WTC11 (cell line): ENCODE results near the gene BORCS6. TPM values are rescaled to one million over a fixed set of nuclear protein-coding genes. Genes with fewer than 3 reads are reported as not detected.

Source experiments
- ATAC-seq: fragments of 200-7000 bp; cut with Tn5 transposase; 2 replicates; pipeline ENCODE4 v1.10.0; 2021; ENCODE audit warnings: mild to moderate bottlenecking, moderate library complexity
- CTCF ChIA-PET: fragments of 300-600 bp; sonication (Branson Sonifier 250); formaldehyde crosslinking; loops from one replicate; lab custom pipeline; 2021; ENCODE audit warnings: antibody characterized with exemption; lab: Charles Lee
- POLR2A ChIA-PET: fragments of 350-600 bp; sonication (Branson Sonifier 250); formaldehyde crosslinking; loops from one replicate; lab custom pipeline; 2021; ENCODE audit warnings: antibody characterized with exemption; lab: Charles Lee
- DNase-seq: peaks from one replicate; pipeline ENCODE4 v3.0.0; 2021; ENCODE audit warnings: low spot score
- H3K27ac Mint-ChIP-seq: 2 replicates; pipeline ENCODE4 v1.8.0; 2021; ENCODE audit warnings: mixed read lengths
- H3K27me3 Mint-ChIP-seq: 2 replicates; pipeline ENCODE4 v1.8.0; 2021; ENCODE audit warnings: low read depth, mild to moderate bottlenecking, moderate library complexity, mixed read lengths
- H3K36me3 Mint-ChIP-seq: 2 replicates; pipeline ENCODE4 v1.8.0; 2021; ENCODE audit warnings: mixed read lengths
- H3K4me1 Mint-ChIP-seq: 2 replicates; pipeline ENCODE4 v1.8.0; 2022; ENCODE audit warnings: mixed read lengths
- H3K4me3 Mint-ChIP-seq: 2 replicates; pipeline ENCODE4 v1.8.0; 2021; ENCODE audit warnings: mild to moderate bottlenecking, moderate library complexity, mixed read lengths
- H3K9me3 Mint-ChIP-seq: 2 replicates; pipeline ENCODE4 v1.8.0; 2021; ENCODE audit warnings: mixed read lengths
- CBFB ChIP-seq: sonication (generic); formaldehyde crosslinking; IDR thresholded peaks from 2 replicates; pipeline ENCODE4 v1.8.1; 2022; ENCODE audit warnings: mild to moderate bottlenecking, low read depth, missing genetic modification reagents
- CREB1 ChIP-seq: sonication (generic); formaldehyde crosslinking; IDR thresholded peaks from 2 replicates; pipeline ENCODE4 v1.8.0; 2023; ENCODE audit warnings: mild to moderate bottlenecking, missing genetic modification reagents
- EMX1 ChIP-seq: fragments of 250-450 bp; sonication (Bioruptor Pico); IDR thresholded peaks from 2 replicates; pipeline ENCODE4 v1.8.0; 2021; ENCODE audit warnings: mild to moderate bottlenecking
- GRHL2 ChIP-seq: fragments of 250-450 bp; sonication (Bioruptor Pico); IDR thresholded peaks from 2 replicates; pipeline ENCODE4 v1.8.0; 2022; ENCODE audit warnings: mild to moderate bottlenecking, moderate library complexity; ENCODE audit not compliant: insufficient replicate concordance, severe bottlenecking
- HMGA2 ChIP-seq: fragments of 250-450 bp; sonication (Bioruptor Pico); IDR thresholded peaks from 2 replicates; pipeline ENCODE4 v1.4.0; 2021; ENCODE audit warnings: mild to moderate bottlenecking, moderate library complexity
- IRF2 ChIP-seq: sonication (generic); formaldehyde crosslinking; IDR thresholded peaks from 2 replicates; pipeline ENCODE4 v1.8.0; 2022; ENCODE audit warnings: low read depth, missing genetic modification reagents, borderline replicate concordance
- JUN ChIP-seq: sonication (generic); formaldehyde crosslinking; IDR thresholded peaks from 2 replicates; pipeline ENCODE4 v1.8.0; 2023; ENCODE audit warnings: mild to moderate bottlenecking, missing genetic modification reagents
- MYBL2 ChIP-seq: sonication (generic); formaldehyde crosslinking; IDR thresholded peaks from 2 replicates; pipeline ENCODE4 v1.8.1; 2023; ENCODE audit warnings: mild to moderate bottlenecking, moderate library complexity, missing genetic modification reagents
- NFATC4 ChIP-seq: fragments of 250-450 bp; sonication (Bioruptor Pico); IDR thresholded peaks from 2 replicates; pipeline ENCODE4 v1.9.0; 2021; ENCODE audit warnings: mild to moderate bottlenecking
- NFE2L1 ChIP-seq: sonication (generic); formaldehyde crosslinking; IDR thresholded peaks from 2 replicates; pipeline ENCODE4 v1.8.1; 2023; ENCODE audit warnings: missing genetic modification reagents
- NFYB ChIP-seq: sonication (generic); formaldehyde crosslinking; conservative IDR thresholded peaks from 2 replicates; pipeline ENCODE4 v1.8.0; 2022; ENCODE audit warnings: low read depth, missing genetic modification reagents
- RORB ChIP-seq: fragments of 250-450 bp; sonication (Bioruptor Pico); IDR thresholded peaks from 2 replicates; pipeline ENCODE4 v1.9.0; 2021; ENCODE audit warnings: mild to moderate bottlenecking
- SMAD4 ChIP-seq: sonication (generic); formaldehyde crosslinking; IDR thresholded peaks from 2 replicates; pipeline ENCODE4 v1.8.0; 2022; ENCODE audit warnings: mild to moderate bottlenecking, missing genetic modification reagents
- TCF7 ChIP-seq: sonication (generic); formaldehyde crosslinking; IDR thresholded peaks from 2 replicates; pipeline ENCODE4 v1.8.0; 2022; ENCODE audit warnings: mild to moderate bottlenecking, low read depth, missing genetic modification reagents, moderate library complexity
- TEAD4 ChIP-seq: sonication (generic); formaldehyde crosslinking; IDR thresholded peaks from 2 replicates; pipeline ENCODE4 v1.8.0; 2022; ENCODE audit warnings: mild to moderate bottlenecking, missing genetic modification reagents
- ZNF138 ChIP-seq: sonication (generic); formaldehyde crosslinking; conservative IDR thresholded peaks from 2 replicates; pipeline ENCODE4 v1.8.1; 2022; ENCODE audit warnings: mild to moderate bottlenecking, moderate library complexity, missing genetic modification reagents
- ZNF232 ChIP-seq: sonication (generic); formaldehyde crosslinking; IDR thresholded peaks from 2 replicates; pipeline ENCODE4 v1.8.0; 2022; ENCODE audit warnings: mild to moderate bottlenecking, missing genetic modification reagents
- ZNF263 ChIP-seq: sonication (generic); formaldehyde crosslinking; IDR thresholded peaks from 2 replicates; pipeline ENCODE4 v1.8.1; 2022; ENCODE audit warnings: low read depth, mild to moderate bottlenecking, moderate library complexity, missing genetic modification reagents
- ZNF671 ChIP-seq: fragments of 250-450 bp; sonication (Bioruptor Pico); IDR thresholded peaks from 2 replicates; pipeline ENCODE4 v1.8.0; 2021; ENCODE audit warnings: mild to moderate bottlenecking
- total RNA-seq: library from RNA; stranded (reverse); gene quantifications from 3 replicates; pipeline ENCODE4 v1.2.3, GENCODE V29; 2021
- TF ChIP-seq, protein P1 (sequence below): fragments of 250-450 bp; sonication (Bioruptor Pico); IDR thresholded peaks from 2 replicates; pipeline ENCODE4 v2.1.2; 2022; ENCODE audit warnings: mild to moderate bottlenecking, moderate library complexity
- TF ChIP-seq, protein P2 (sequence below): fragments of 250-450 bp; sonication (Bioruptor Pico); IDR thresholded peaks from 2 replicates; pipeline ENCODE4 v1.9.0; 2021; ENCODE audit warnings: mild to moderate bottlenecking
- TF ChIP-seq, protein P3 (sequence below): sonication (generic); formaldehyde crosslinking; IDR thresholded peaks from 2 replicates; pipeline ENCODE4 v1.8.0; 2022; ENCODE audit warnings: mild to moderate bottlenecking, missing genetic modification reagents
- TF ChIP-seq, protein P4 (sequence below): sonication (generic); formaldehyde crosslinking; IDR thresholded peaks from 2 replicates; pipeline ENCODE4 v1.8.0; 2022; ENCODE audit warnings: missing genetic modification reagents
- TF ChIP-seq, protein P5 (sequence below): sonication (generic); formaldehyde crosslinking; IDR thresholded peaks from 2 replicates; pipeline ENCODE4 v1.8.1; 2023; ENCODE audit warnings: mild to moderate bottlenecking, missing genetic modification reagents
- TF ChIP-seq, protein P6 (sequence below): sonication (generic); formaldehyde crosslinking; conservative IDR thresholded peaks from 2 replicates; pipeline ENCODE4 v1.8.1; 2022; ENCODE audit warnings: mild to moderate bottlenecking, missing genetic modification reagents
- TF ChIP-seq, protein P7 (sequence below): fragments of 200-600 bp; IDR thresholded peaks from 2 replicates; pipeline ENCODE4 v1.8.0; 2022; ENCODE audit warnings: antibody characterized with exemption

BORCS6 gene
- total RNA-seq, 1 experiment from 2014 or later = 5.6 TPM

DNA sequence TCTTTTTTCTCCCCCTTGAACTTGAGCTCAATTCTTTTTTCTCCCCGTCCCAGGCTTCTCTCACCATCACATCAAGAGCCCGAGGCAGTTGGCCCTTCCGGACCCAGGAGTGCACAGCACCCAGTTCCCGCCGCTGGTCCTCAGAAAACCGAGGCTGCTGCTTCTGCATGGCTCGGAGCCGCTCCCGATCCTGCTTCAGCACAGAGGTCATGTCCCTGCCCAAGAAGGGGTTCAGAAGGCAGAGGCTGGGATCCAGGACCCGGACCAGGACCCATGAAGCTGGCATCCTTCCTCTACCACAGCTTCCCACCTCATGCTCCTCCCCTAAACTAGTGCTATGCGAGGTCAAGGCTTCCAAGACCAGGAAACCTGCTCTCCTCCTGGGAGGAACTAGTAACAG, 48.2 kb downstream of the BORCS6 start:
- TF ChIP-seq NFYB (no peak), CREB1 (CRISPR knock-in tag) (no peak), JUN (no peak), ZNF671 (CRISPR knock-in tag) (no peak), HMGA2 (CRISPR knock-in tag) (no peak), SMAD4 (CRISPR knock-in tag) (no peak), TEAD4 (CRISPR knock-in tag) (no peak), ZNF232 (no peak), TCF7 (CRISPR knock-in tag) (no peak), ZNF138 (CRISPR knock-in tag) (no peak), EMX1 (CRISPR knock-in tag) (no peak), NFATC4 (CRISPR knock-in tag) (no peak)
- TF ChIP-seq, protein P1, sequence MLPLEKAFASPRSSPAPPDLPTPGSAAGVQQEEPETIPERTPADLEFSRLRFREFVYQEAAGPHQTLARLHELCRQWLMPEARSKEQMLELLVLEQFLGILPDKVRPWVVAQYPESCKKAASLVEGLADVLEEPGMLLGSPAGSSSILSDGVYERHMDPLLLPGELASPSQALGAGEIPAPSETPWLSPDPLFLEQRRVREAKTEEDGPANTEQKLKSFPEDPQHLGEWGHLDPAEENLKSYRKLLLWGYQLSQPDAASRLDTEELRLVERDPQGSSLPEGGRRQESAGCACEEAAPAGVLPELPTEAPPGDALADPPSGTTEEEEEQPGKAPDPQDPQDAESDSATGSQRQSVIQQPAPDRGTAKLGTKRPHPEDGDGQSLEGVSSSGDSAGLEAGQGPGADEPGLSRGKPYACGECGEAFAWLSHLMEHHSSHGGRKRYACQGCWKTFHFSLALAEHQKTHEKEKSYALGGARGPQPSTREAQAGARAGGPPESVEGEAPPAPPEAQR (CRISPR knock-in tag) = no peak
- TF ChIP-seq, protein P2, sequence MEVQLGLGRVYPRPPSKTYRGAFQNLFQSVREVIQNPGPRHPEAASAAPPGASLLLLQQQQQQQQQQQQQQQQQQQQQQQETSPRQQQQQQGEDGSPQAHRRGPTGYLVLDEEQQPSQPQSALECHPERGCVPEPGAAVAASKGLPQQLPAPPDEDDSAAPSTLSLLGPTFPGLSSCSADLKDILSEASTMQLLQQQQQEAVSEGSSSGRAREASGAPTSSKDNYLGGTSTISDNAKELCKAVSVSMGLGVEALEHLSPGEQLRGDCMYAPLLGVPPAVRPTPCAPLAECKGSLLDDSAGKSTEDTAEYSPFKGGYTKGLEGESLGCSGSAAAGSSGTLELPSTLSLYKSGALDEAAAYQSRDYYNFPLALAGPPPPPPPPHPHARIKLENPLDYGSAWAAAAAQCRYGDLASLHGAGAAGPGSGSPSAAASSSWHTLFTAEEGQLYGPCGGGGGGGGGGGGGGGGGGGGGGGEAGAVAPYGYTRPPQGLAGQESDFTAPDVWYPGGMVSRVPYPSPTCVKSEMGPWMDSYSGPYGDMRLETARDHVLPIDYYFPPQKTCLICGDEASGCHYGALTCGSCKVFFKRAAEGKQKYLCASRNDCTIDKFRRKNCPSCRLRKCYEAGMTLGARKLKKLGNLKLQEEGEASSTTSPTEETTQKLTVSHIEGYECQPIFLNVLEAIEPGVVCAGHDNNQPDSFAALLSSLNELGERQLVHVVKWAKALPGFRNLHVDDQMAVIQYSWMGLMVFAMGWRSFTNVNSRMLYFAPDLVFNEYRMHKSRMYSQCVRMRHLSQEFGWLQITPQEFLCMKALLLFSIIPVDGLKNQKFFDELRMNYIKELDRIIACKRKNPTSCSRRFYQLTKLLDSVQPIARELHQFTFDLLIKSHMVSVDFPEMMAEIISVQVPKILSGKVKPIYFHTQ (CRISPR knock-in tag) = no peak
- TF ChIP-seq, protein P3, sequence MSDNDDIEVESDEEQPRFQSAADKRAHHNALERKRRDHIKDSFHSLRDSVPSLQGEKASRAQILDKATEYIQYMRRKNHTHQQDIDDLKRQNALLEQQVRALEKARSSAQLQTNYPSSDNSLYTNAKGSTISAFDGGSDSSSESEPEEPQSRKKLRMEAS (CRISPR knock-in tag) = no peak
- TF ChIP-seq, protein P4, sequence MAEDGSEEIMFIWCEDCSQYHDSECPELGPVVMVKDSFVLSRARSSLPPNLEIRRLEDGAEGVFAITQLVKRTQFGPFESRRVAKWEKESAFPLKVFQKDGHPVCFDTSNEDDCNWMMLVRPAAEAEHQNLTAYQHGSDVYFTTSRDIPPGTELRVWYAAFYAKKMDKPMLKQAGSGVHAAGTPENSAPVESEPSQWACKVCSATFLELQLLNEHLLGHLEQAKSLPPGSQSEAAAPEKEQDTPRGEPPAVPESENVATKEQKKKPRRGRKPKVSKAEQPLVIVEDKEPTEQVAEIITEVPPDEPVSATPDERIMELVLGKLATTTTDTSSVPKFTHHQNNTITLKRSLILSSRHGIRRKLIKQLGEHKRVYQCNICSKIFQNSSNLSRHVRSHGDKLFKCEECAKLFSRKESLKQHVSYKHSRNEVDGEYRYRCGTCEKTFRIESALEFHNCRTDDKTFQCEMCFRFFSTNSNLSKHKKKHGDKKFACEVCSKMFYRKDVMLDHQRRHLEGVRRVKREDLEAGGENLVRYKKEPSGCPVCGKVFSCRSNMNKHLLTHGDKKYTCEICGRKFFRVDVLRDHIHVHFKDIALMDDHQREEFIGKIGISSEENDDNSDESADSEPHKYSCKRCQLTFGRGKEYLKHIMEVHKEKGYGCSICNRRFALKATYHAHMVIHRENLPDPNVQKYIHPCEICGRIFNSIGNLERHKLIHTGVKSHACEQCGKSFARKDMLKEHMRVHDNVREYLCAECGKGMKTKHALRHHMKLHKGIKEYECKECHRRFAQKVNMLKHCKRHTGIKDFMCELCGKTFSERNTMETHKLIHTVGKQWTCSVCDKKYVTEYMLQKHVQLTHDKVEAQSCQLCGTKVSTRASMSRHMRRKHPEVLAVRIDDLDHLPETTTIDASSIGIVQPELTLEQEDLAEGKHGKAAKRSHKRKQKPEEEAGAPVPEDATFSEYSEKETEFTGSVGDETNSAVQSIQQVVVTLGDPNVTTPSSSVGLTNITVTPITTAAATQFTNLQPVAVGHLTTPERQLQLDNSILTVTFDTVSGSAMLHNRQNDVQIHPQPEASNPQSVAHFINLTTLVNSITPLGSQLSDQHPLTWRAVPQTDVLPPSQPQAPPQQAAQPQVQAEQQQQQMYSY (CRISPR knock-in tag) = no peak
- TF ChIP-seq, protein P5, sequence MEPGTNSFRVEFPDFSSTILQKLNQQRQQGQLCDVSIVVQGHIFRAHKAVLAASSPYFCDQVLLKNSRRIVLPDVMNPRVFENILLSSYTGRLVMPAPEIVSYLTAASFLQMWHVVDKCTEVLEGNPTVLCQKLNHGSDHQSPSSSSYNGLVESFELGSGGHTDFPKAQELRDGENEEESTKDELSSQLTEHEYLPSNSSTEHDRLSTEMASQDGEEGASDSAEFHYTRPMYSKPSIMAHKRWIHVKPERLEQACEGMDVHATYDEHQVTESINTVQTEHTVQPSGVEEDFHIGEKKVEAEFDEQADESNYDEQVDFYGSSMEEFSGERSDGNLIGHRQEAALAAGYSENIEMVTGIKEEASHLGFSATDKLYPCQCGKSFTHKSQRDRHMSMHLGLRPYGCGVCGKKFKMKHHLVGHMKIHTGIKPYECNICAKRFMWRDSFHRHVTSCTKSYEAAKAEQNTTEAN = no peak
- TF ChIP-seq, all 79 proteins: peak for 0
- ATAC-seq = no peak
- no peaks in the 10 kb centered on the region for H3K9me3 Mint-ChIP-seq
- H3K4me1 Mint-ChIP-seq = 0 out of 2 replicates have a peak, but pooled peaks cover under 1% of the 10 kb centered on the region
- CTCF ChIA-PET = interaction anchor here (1.0 to 3.3 kb wide), 4 partner anchors 17 to 68 kb away, joined by 3 to 13 read pairs (median 3); partner anchors contain the start of gene ALOXE3
- POLR2A ChIA-PET = no interaction called here
- H3K27me3 Mint-ChIP-seq = no peaks in the 10 kb centered on the region
- H3K36me3 Mint-ChIP-seq = peaks cover 27% of the 10 kb centered on the region
- no peak overlapping the region for H3K4me3 Mint-ChIP-seq
- no peak for DNase-seq
- no peak overlapping the region for H3K27ac Mint-ChIP-seq

DNA sequence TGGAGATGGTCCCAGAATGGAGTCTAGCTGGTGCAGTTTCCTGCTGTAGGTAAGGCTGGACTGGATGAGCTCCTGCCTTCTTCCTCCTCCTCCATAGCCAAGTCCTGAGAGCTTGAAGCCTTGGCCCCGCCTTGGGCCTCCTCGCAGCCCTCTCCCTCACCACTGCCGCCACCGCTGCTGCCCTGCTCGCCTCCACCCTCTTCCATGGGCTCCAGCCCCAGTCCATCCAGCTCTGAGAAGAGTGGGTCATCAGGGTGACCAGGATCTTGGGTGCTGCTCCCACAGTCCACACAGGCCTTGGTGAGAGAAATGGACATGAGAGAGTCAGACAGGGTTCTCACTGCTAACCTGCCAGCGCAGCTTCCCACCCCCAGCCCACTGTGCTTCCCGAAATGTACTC, 48.9 kb downstream of the BORCS6 start:
- Mint-ChIP-seq H3K27ac (no peak overlapping the region), H3K4me1 (0 out of 2 replicates have a peak, but pooled peaks cover 2% of the 10 kb centered on the region), H3K36me3 (peaks cover 20% of the 10 kb centered on the region), H3K27me3 (no peaks in the 10 kb centered on the region; the same call in 1 of the 2 replicates), H3K9me3 (no peaks in the 10 kb centered on the region), H3K4me3 (no peak overlapping the region)
- ChIA-PET POLR2A (interaction anchor here (1.6 to 2.3 kb wide), 2 partner anchors 13 to 16 kb away, joined by 5 to 12 read pairs; no protein-coding TSS in a partner anchor), CTCF (interaction anchor here (1.0 to 3.3 kb wide), 4 partner anchors 17 to 68 kb away, joined by 3 to 13 read pairs (median 3); partner anchors contain the start of gene ALOXE3)
- DNase-seq (no peak), ATAC-seq (no peak)
- TF ChIP-seq TCF7 (CRISPR knock-in tag) (no peak), MYBL2 (CRISPR knock-in tag) (no peak), RORB (CRISPR knock-in tag) (no peak), IRF2 (no peak), GRHL2 (CRISPR knock-in tag) (no peak), NFE2L1 (CRISPR knock-in tag) (no peak), ZNF263 (CRISPR knock-in tag) (no peak), ZNF138 (CRISPR knock-in tag) (no peak), CBFB (no peak)
- TF ChIP-seq, protein P6, sequence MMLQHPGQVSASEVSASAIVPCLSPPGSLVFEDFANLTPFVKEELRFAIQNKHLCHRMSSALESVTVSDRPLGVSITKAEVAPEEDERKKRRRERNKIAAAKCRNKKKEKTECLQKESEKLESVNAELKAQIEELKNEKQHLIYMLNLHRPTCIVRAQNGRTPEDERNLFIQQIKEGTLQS (CRISPR knock-in tag) = no peak
- TF ChIP-seq, protein P7, sequence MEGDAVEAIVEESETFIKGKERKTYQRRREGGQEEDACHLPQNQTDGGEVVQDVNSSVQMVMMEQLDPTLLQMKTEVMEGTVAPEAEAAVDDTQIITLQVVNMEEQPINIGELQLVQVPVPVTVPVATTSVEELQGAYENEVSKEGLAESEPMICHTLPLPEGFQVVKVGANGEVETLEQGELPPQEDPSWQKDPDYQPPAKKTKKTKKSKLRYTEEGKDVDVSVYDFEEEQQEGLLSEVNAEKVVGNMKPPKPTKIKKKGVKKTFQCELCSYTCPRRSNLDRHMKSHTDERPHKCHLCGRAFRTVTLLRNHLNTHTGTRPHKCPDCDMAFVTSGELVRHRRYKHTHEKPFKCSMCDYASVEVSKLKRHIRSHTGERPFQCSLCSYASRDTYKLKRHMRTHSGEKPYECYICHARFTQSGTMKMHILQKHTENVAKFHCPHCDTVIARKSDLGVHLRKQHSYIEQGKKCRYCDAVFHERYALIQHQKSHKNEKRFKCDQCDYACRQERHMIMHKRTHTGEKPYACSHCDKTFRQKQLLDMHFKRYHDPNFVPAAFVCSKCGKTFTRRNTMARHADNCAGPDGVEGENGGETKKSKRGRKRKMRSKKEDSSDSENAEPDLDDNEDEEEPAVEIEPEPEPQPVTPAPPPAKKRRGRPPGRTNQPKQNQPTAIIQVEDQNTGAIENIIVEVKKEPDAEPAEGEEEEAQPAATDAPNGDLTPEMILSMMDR = no peak
